NT2/D1 (cell line): Measurements from ENCODE around the gene AANAT.

Source experiments
- DNase-seq: peaks from one replicate; pipeline ENCODE4 v3.0.0-alpha.2; 2011; ENCODE audit warnings: low read depth, low spot score
- H3K27me3 ChIP-seq: 2 replicates; pipeline ENCODE4 v1.6.0; 2011; ENCODE audit warnings: mild to moderate bottlenecking; ENCODE audit not compliant: insufficient read length, insufficient read depth
- H3K36me3 ChIP-seq: 2 replicates; pipeline ENCODE4 v1.6.1; 2011; ENCODE audit warnings: mild to moderate bottlenecking, low read length, mixed read lengths; ENCODE audit not compliant: insufficient read depth, insufficient read length
- H3K4me1 ChIP-seq: 2 replicates; pipeline ENCODE4 v1.5.1; 2011; ENCODE audit not compliant: insufficient read depth, insufficient read length
- H3K4me3 ChIP-seq: 2 replicates; pipeline ENCODE4 v1.5.1; 2011; ENCODE audit warnings: low read depth; ENCODE audit not compliant: insufficient read length
- H3K9ac ChIP-seq: 2 replicates; pipeline ENCODE4 v1.6.0; 2011; ENCODE audit warnings: low read depth; ENCODE audit not compliant: insufficient read length
- H3K9me3 ChIP-seq: 2 replicates; pipeline ENCODE4 v1.5.1; 2011; ENCODE audit warnings: mild to moderate bottlenecking, low read length; ENCODE audit not compliant: insufficient read depth
- SUZ12 ChIP-seq: IDR thresholded peaks from 2 replicates; pipeline ENCODE4 v1.6.1; 2011; ENCODE audit not compliant: insufficient read length, insufficient read depth; ENCODE audit errors: extremely low read depth
- YY1 ChIP-seq: IDR thresholded peaks from 2 replicates; pipeline ENCODE4 v1.6.1; 2011; ENCODE audit not compliant: insufficient read length, insufficient read depth
- ZNF274 ChIP-seq: IDR thresholded peaks from 2 replicates; pipeline ENCODE4 v1.6.1; 2011; ENCODE audit warnings: mild to moderate bottlenecking, low read depth, low read length

Gene AANAT

DNA sequence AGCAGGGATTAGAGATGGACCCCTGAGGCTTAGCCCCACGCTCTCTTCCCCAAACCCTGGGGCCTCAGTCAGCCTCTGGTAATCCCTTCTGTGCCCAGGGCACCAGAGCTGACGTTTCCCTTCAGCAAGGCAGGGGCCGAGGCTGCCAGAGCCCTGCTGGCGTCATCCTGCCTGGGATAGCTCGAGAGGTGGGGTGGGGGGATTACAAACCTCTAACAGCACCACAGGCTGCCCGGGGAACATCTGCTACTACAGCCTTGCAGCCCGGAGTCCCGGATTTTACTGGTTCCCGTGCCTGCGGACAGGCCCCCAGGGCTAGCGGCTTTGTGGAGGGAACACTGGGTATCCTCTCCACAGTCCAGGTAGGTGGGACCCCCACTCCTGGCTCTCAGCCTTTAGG, at the start of gene AANAT:
AANAT (plus strand) TSS at position 238 of the 400 bp plus-strand sequence. CDS start 1,144 bp downstream, outside the sequence.
- H3K9ac ChIP-seq, result peak within 1 kb of the TSS; percentile 53

DNA sequence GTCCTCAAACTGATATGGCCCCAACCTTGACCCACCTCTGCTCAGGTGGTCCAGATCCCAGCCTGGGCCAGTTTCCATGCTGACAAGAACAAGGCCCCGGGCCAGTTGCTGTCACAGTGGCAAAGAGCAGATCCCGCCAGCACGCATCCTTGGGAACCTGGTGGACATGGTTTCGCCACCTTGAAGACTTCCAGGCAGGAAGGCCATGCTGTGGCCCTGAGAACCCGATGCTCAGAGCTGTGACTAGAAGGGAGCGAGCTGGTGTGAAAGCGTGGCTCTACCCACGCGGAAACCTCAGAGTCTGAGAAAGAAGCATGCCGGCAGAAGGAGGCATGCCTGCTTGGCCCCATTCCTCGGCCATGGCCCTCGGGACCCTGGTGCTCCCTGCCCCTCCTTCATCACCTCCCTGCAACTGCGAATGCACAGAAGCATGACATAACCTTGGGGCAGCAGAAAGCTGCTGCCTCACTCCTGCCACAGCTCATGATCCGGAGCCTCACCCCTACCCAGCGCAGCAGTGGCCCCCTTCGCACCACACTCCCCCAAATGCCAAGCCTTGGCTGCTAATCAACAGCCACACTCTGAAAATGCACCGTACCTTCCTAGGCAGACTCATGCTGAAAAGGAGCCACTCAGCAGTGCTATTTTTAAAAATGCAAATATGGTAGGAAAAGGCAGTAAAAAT, 47.7 kb upstream of the AANAT start:
- DNase-seq, result no peak
- TF ChIP-seq SUZ12, result no peak
- TF ChIP-seq ZNF274, result no peak
- no peak for TF ChIP-seq YY1
- Histone ChIP-seq H3K27me3 (no peaks in the 10 kb centered on the region), H3K4me1 (peaks cover 9% of the 10 kb centered on the region), H3K36me3 (peaks cover 41% of the 10 kb centered on the region), H3K4me3 (no peak overlapping the region), H3K9ac (no peak overlapping the region), H3K9me3 (no peaks in the 10 kb centered on the region)

More for the DNA sequence above, at the start of gene AANAT:
- TF ChIP-seq YY1 (no peak), ZNF274 (no peak), SUZ12 (no peak)
- Histone ChIP-seq H3K27me3 (no peaks in the 10 kb centered on the region), H3K4me3 (no peak within 1 kb of the TSS), H3K36me3 (peaks cover 35% of the 10 kb centered on the region), H3K9me3 (no peaks in the 10 kb centered on the region), H3K4me1 (peaks cover 25% of the 10 kb centered on the region)
- DNase-seq, result no peak

DNA sequence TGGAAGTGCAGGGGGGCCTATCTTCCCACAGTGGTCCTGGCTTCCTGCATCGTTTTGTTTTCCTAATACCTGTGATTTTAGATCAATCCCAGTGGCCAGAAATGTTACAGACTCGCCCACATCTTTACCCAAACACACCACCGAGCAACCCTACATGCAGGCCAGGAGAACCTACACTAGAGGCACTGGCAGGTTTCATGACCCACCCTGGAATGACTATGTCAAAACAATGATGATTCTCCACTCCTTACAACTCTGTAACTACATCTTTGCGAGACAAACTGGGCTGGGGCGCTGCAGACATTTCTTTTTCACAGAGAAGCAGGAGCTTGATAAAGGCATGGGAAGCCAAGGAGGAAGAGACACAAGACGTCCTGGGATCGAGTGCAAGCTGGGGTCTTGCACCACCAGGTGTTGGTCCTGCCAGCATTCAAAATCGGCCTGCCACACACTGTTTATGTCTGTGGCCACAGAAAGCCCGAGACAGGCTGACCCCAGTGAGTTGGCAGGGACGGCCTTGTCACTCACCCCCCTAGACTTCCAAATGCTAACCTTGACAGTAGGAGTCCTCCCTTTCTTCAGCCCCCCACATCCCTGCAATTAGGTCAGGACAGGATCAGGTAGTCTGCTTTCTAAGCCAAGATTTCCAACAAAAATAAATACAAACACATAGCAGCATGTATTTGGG, 46.9 kb upstream of the AANAT start:
- no peak for DNase-seq
- no peaks in the 10 kb centered on the region for H3K27me3 ChIP-seq
- H3K9ac ChIP-seq, result no peak overlapping the region
- H3K9me3 ChIP-seq, result no peaks in the 10 kb centered on the region
- TF ChIP-seq SUZ12 (no peak), ZNF274 (peak; percentile 56; the same call in 1 of the 2 replicates)
- H3K4me3 ChIP-seq, result no peak overlapping the region
- peaks cover 3% of the 10 kb centered on the region for H3K4me1 ChIP-seq
- H3K36me3 ChIP-seq, result peaks cover 34% of the 10 kb centered on the region

DNA sequence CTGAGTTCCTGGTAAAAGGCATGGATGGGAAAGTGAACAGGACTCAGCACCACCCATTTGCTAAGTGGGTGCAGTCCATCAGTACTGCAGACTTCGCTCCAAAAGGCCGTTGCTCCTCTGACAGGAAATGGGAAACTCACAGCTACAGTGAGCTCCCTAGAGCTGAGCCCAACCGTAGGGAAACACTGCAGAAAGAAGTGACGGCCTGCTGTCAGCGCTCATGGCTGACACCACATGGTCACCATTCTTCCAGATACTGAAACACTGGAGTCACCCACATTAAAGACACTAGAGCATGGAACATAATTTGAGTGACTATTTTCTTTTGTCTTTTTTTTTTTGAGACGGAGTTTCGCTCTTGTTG, 46.4 kb upstream of the AANAT start:
- Histone ChIP-seq H3K9ac (no peak overlapping the region), H3K4me3 (no peak overlapping the region), H3K36me3 (peaks cover 34% of the 10 kb centered on the region), H3K27me3 (no peaks in the 10 kb centered on the region), H3K4me1 (peaks cover 3% of the 10 kb centered on the region), H3K9me3 (no peaks in the 10 kb centered on the region)
- no peak for DNase-seq
- TF ChIP-seq SUZ12, result no peak
- TF ChIP-seq YY1, result no peak
- TF ChIP-seq ZNF274, result 0 out of 2 replicates have a peak, but pooled peaks have one; percentile 17

DNA sequence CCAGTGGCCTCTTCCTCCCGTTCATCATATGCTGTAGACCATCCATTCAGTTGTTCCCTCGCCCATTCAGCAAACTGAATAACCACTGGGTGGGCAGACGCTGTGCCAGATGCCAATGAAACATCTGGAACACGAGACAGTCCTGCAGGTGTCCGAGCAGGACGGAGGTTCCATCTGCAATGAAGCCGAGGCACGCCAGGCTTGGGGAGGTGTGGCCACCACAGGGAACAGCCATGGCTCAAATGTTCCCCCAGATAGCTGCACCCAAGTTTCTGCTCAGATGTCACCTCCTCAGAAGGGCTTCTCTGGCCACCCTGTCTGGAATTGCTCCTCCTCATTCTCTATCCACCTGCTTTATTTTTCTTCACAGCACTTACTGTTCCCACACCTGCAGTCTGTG, 45.0 kb upstream of the AANAT start:
- H3K36me3 ChIP-seq, result peaks cover 23% of the 10 kb centered on the region
- no peak for DNase-seq
- H3K9me3 ChIP-seq, result no peaks in the 10 kb centered on the region
- H3K9ac ChIP-seq, result no peak overlapping the region
- TF ChIP-seq YY1, result no peak
- no peak for TF ChIP-seq SUZ12
- no peak for TF ChIP-seq ZNF274
- peaks cover 3% of the 10 kb centered on the region for H3K4me1 ChIP-seq
- no peaks in the 10 kb centered on the region for H3K27me3 ChIP-seq
- no peak overlapping the region for H3K4me3 ChIP-seq

DNA sequence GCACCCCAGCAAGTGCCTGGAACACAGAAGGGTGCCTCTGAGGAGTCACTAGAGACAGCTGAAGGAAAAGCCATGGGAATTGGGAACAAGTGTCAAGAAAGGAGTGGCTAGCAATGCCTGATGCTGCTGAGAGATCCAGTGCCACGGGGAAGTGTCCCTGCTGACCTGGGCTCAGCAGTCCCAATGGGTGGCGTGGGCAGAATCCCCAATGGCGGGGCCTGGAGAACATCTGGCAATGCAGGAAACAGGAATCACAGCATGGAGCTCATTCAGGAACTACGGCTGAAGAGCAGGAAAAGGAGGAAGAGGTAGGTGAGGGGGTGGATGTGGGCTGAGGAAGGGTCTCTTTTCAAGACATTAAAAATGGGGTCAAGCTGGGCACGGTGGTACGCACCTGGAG, 44.5 kb upstream of the AANAT start:
- TF ChIP-seq SUZ12, result no peak
- Histone ChIP-seq H3K36me3 (peaks cover 18% of the 10 kb centered on the region), H3K4me3 (no peak overlapping the region), H3K4me1 (peaks cover 3% of the 10 kb centered on the region), H3K9me3 (no peaks in the 10 kb centered on the region), H3K27me3 (no peaks in the 10 kb centered on the region), H3K9ac (no peak overlapping the region)
- DNase-seq, result no peak

DNA sequence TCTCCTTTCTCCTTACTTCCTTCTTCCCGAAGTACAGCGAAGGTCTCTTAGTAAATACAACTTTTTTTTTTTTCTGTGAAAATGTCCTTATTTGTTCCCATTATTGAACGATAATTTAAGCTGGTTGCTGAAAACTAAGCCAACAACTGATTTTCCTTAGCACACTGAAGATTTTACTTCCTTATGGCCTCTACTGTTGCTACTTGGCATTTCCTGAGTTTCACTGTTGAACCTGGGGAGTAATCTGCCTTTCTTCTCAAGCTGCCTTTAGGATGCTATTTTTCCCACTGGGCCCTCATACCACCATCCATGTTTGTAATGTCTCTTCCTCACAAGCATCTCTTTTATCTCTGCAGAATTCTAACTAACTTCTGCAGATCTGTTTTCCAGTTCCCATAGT, 40.5 kb upstream of the AANAT start:
- TF ChIP-seq ZNF274 (no peak), YY1 (no peak), SUZ12 (no peak)
- Histone ChIP-seq H3K4me1 (no peaks in the 10 kb centered on the region), H3K27me3 (no peaks in the 10 kb centered on the region), H3K36me3 (peaks cover 16% of the 10 kb centered on the region), H3K9ac (no peak overlapping the region), H3K9me3 (no peaks in the 10 kb centered on the region), H3K4me3 (no peak overlapping the region)
- no peak for DNase-seq
